IMR-90 (cell line): ENCODE data around the gene GNPTG. TPM values are rescaled to one million over a fixed set of nuclear protein-coding genes. Genes with fewer than 3 reads are reported as not detected.

Source experiments
- ATAC-seq: fragments of 200-7000 bp; cut with Tn5 transposase; 2 replicates; pipeline ENCODE4 v1.9.1; 2020; ENCODE audit warnings: low read depth, mild to moderate bottlenecking, moderate library complexity
- BruUV-seq: library from RNA; stranded (reverse); fragments of 400-500 nt; replicated peaks from 2 replicates; lab custom pipeline; 2021; lab: Mats Ljungman, UMichigan
- CTCF ChIA-PET: fragments of 300-600 bp; formaldehyde crosslinking; extraction: SDS; loops from one replicate; lab custom pipeline; 2021; ENCODE audit warnings: antibody characterized with exemption; lab: Yijun Ruan, JAX
- POLR2A ChIA-PET: fragments of 300-600 bp; sonication (Branson Sonifier 250); formaldehyde crosslinking; loops from one replicate; lab custom pipeline; 2022; ENCODE audit warnings: antibody characterized with exemption; ENCODE audit not compliant: unreplicated experiment; lab: Charles Lee
- DNase-seq: peaks from one replicate; pipeline ENCODE4 v3.0.0; 2013
- H2AFZ ChIP-seq: replicated peaks from 2 replicates; pipeline ENCODE3; 2013; ENCODE audit warnings: low read length, mild to moderate bottlenecking; ENCODE audit not compliant: poor library complexity
- H2AK5ac ChIP-seq: 2 replicates; pipeline ENCODE4 v1.6.1; 2013; ENCODE audit warnings: low read depth, low read length, inconsistent platforms
- H2AK9ac ChIP-seq: replicated peaks from 2 replicates; pipeline ENCODE3; 2013; ENCODE audit warnings: mild to moderate bottlenecking, low read depth, low read length, moderate library complexity; ENCODE audit not compliant: poor library complexity
- H2BK120ac ChIP-seq: 2 replicates; pipeline ENCODE4 v1.6.1; 2013; ENCODE audit warnings: low read depth, low read length, inconsistent platforms
- H2BK15ac ChIP-seq: 3 replicates; pipeline ENCODE4 v1.6.1; 2013; ENCODE audit warnings: low read depth, low read length, inconsistent platforms
- H2BK20ac ChIP-seq: 2 replicates; pipeline ENCODE4 v1.6.1; 2013; ENCODE audit warnings: low read depth, mild to moderate bottlenecking, inconsistent platforms, low read length, moderate library complexity
- H2BK5ac ChIP-seq: 2 replicates; pipeline ENCODE4 v1.6.1; 2013; ENCODE audit warnings: mild to moderate bottlenecking, low read depth, low read length, inconsistent platforms; ENCODE audit not compliant: poor library complexity, severe bottlenecking
- H3K14ac ChIP-seq: replicated peaks from 2 replicates; pipeline ENCODE4 v1.6.1; 2013; ENCODE audit warnings: low read depth, low read length, inconsistent platforms
- H3K18ac ChIP-seq: 2 replicates; pipeline ENCODE4 v1.6.1; 2013; ENCODE audit warnings: low read depth, low read length, control low read depth
- H3K23ac ChIP-seq: 2 replicates; pipeline ENCODE4 v1.6.1; 2013; ENCODE audit warnings: low read depth, low read length, inconsistent platforms
- H3K27ac ChIP-seq: 2 replicates; pipeline ENCODE4 v1.5.1; 2013; ENCODE audit warnings: mild to moderate bottlenecking, control low read depth, low read length; ENCODE audit not compliant: insufficient read depth
- H3K27me3 ChIP-seq: 2 replicates; pipeline ENCODE4 v1.6.1; 2013; ENCODE audit warnings: low read length; ENCODE audit not compliant: control insufficient read depth, insufficient read depth
- H3K36me3 ChIP-seq: 2 replicates; pipeline ENCODE4 v1.6.1; 2013; ENCODE audit warnings: low read length, mixed read lengths; ENCODE audit not compliant: control insufficient read depth, insufficient read depth
- H3K4ac ChIP-seq: 2 replicates; pipeline ENCODE4 v1.6.1; 2013; ENCODE audit warnings: low read depth, low read length, inconsistent platforms
- H3K4me1 ChIP-seq: 2 replicates; pipeline ENCODE4 v1.6.1; 2013; ENCODE audit warnings: low read length, mixed read lengths; ENCODE audit not compliant: control insufficient read depth, insufficient read depth
- H3K4me2 ChIP-seq: 2 replicates; pipeline ENCODE4 v1.6.1; 2013; ENCODE audit warnings: low read depth, mild to moderate bottlenecking, control low read depth, low read length, moderate library complexity
- H3K4me3 ChIP-seq: 2 replicates; pipeline ENCODE4 v1.5.1; 2013; ENCODE audit warnings: low read depth, mild to moderate bottlenecking, control low read depth, low read length, moderate library complexity; ENCODE audit not compliant: insufficient read depth
- H3K56ac ChIP-seq: 2 replicates; pipeline ENCODE4 v1.6.1; 2013; ENCODE audit warnings: low read length, inconsistent platforms; ENCODE audit not compliant: insufficient read depth; ENCODE audit errors: extremely low read depth
- H3K79me1 ChIP-seq, 2 experiments: 2 replicates each; pipeline ENCODE4 v1.6.1; 2013; ENCODE audit warnings: low read length in 2 of 2, inconsistent platforms in 1 of 2, low read depth in 1 of 2
- H3K9ac ChIP-seq: 2 replicates; pipeline ENCODE4 v1.6.1; 2013; ENCODE audit warnings: low read depth, low read length, control low read depth
- H3K9me1 ChIP-seq: 2 replicates; pipeline ENCODE4 v1.6.1; 2013; ENCODE audit warnings: low read length, inconsistent platforms; ENCODE audit not compliant: insufficient read depth
- H3K9me3 ChIP-seq: 2 replicates; pipeline ENCODE4 v1.6.1; 2013; ENCODE audit warnings: low read length; ENCODE audit not compliant: control insufficient read depth, insufficient read depth
- H4K20me1 ChIP-seq: 2 replicates; pipeline ENCODE4 v1.6.1; 2013; ENCODE audit warnings: low read length, inconsistent platforms; ENCODE audit not compliant: insufficient read depth
- H4K5ac ChIP-seq: 2 replicates; pipeline ENCODE4 v1.6.1; 2013; ENCODE audit warnings: mild to moderate bottlenecking, low read depth, low read length, control low read depth
- H4K8ac ChIP-seq, 2 experiments: 2 replicates each; pipeline ENCODE4 v1.6.1; 2013; ENCODE audit warnings: low read depth in 2 of 2, low read length in 2 of 2, control low read depth in 1 of 2, inconsistent platforms in 1 of 2
- H4K91ac ChIP-seq: 2 replicates; pipeline ENCODE4 v1.6.1; 2013; ENCODE audit warnings: low read depth, low read length, inconsistent platforms; ENCODE audit not compliant: insufficient read depth
- MAZ ChIP-seq: IDR thresholded peaks from 2 replicates; pipeline ENCODE4 v1.6.1; 2012; ENCODE audit warnings: low read depth, mild to moderate bottlenecking, low read length, improper control_type of control experiment, moderate library complexity, borderline replicate concordance
- RCOR1 ChIP-seq: IDR thresholded peaks from 2 replicates; pipeline ENCODE4 v1.6.1; 2012; ENCODE audit warnings: mild to moderate bottlenecking, low read length, improper control_type of control experiment; ENCODE audit not compliant: insufficient replicate concordance
- SMC3 ChIP-seq: fragments of 150-350 bp; IDR thresholded peaks from 2 replicates; pipeline ENCODE4 v1.6.1; 2016; ENCODE audit warnings: low read depth, mild to moderate bottlenecking, antibody characterized with exemption, low read length, moderate library complexity
- USF2 ChIP-seq: fragments of 150-350 bp; IDR thresholded peaks from 2 replicates; pipeline ENCODE4 v1.6.1; 2017; ENCODE audit warnings: mild to moderate bottlenecking, antibody characterized with exemption, low read length, low read depth
- WGBS, 2 experiments: methylation state at CpG; one replicate each; pipeline versions ENCODE4 v1.1.5 to v1.1.7; 2013; ENCODE audit warnings: missing lambda C conversion rate in 2 of 2; ENCODE audit not compliant: insufficient read length in 1 of 2; ENCODE audit errors: extremely low coverage in 2 of 2; 5-methylcytosine and 5-hydroxymethylcytosine counted together
- dilution Hi-C: fragments of 300-500 bp; cut with HindIII; formaldehyde crosslinking; loops from one replicate; pipeline ENCODE4 v1.14.3; 2018; ENCODE audit warnings: low sequenced_read_pairs; ENCODE audit not compliant: unreplicated experiment
- in situ Hi-C: fragments of 300-500 bp; cut with MboI; formaldehyde crosslinking; loops from 3 replicates; pipeline ENCODE4 v1.14.3; 2019; ENCODE audit warnings: low sequenced_read_pairs, inconsistent platforms, mixed read lengths
- intact Hi-C: fragments of 100-400 bp; cut with micrococcal nuclease; formaldehyde crosslinking; loops from 2 replicates; pipeline ENCODE4 v1.10.0; 2022
- polyA plus RNA-seq, 3 experiments: library from polyadenylated mRNA; depleted of rRNA; stranded (reverse); fragments of >200 nt; gene quantifications; 2 replicates each; pipeline ENCODE4 v1.2.3, GENCODE V29; 2012; ENCODE audit warnings: low replicate concordance in 1 of 3
- total RNA-seq: library from RNA; depleted of rRNA; stranded (reverse); fragments of >200 nt; gene quantifications from 2 replicates; pipeline ENCODE4 v1.2.3, GENCODE V29; 2012
- TF ChIP-seq, protein P1 (sequence below): fragments of 150-350 bp; IDR thresholded peaks from 2 replicates; pipeline ENCODE4 v1.6.1; 2016; ENCODE audit warnings: low read depth, mild to moderate bottlenecking, low read length, moderate library complexity, borderline replicate concordance

GNPTG gene
- total and polyA plus RNA-seq, 2 of the 4 experiments (the other 2 are of a cell fraction) = 14.9 to 70.8 TPM

DNA sequence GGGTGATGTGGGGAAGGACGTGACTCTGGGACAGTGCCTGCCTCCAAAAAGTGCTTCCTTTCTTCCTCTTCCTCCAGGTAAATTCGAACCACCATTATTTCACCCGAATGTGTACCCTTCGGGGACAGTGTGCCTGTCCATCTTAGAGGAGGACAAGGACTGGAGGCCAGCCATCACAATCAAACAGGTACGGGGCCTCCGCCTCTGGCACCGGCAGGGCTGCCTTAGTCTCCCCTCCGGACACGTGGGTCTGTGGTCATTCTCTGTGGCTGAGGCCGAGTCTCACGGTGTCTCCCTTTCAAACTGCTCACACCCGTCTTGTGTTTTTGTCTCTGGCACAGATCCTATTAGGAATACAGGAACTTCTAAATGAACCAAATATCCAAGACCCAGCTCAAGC, 31.6 kb upstream of the GNPTG start:
- Histone ChIP-seq H3K56ac (no peak overlapping the region), H3K14ac (no peak overlapping the region), H3K27me3 (no peaks in the 10 kb centered on the region), H2BK15ac (no peak overlapping the region), H3K36me3 (peaks cover 83% of the 10 kb centered on the region), H2AK9ac (no peak overlapping the region), H4K8ac (no peak overlapping the region), H3K9ac (no peak overlapping the region), H3K9me1 (peaks cover 6% of the 10 kb centered on the region; the same call in 1 of the 2 replicates), H3K4ac (no peak overlapping the region), H3K79me1 (peaks cover 10 to 57% of the 10 kb centered on the region in 2 experiments), H2AFZ (no peak overlapping the region), H3K4me1 (no peaks in the 10 kb centered on the region), H4K91ac (no peak overlapping the region), H3K18ac (no peak overlapping the region), H2BK5ac (no peak overlapping the region), H2BK120ac (no peak overlapping the region), H2AK5ac (no peak overlapping the region), H4K20me1 (peaks cover 69% of the 10 kb centered on the region), H3K4me3 (no peak overlapping the region), H3K4me2 (no peak overlapping the region), H3K23ac (no peak overlapping the region), H4K5ac (no peak overlapping the region), H3K9me3 (no peaks in the 10 kb centered on the region), H2BK20ac (no peak overlapping the region), H3K27ac (no peak overlapping the region)
- 100% methylated on average over 2 of the region's 12 CpGs; no CpG with 5 or more reads in 1 of the 2 experiments for WGBS, 2 experiments
- ChIA-PET CTCF (no interaction called here), POLR2A (no interaction called here)
- in situ Hi-C loops = no loop called here
- ATAC-seq (no peak), DNase-seq (no peak)
- dilution Hi-C loops = no loop called here
- no TSS peak for BruUV-seq
- intact Hi-C loops = no loop called here
- TF ChIP-seq USF2 (no peak), RCOR1 (no peak), SMC3 (no peak), MAZ (no peak)
- TF ChIP-seq, protein P1, sequence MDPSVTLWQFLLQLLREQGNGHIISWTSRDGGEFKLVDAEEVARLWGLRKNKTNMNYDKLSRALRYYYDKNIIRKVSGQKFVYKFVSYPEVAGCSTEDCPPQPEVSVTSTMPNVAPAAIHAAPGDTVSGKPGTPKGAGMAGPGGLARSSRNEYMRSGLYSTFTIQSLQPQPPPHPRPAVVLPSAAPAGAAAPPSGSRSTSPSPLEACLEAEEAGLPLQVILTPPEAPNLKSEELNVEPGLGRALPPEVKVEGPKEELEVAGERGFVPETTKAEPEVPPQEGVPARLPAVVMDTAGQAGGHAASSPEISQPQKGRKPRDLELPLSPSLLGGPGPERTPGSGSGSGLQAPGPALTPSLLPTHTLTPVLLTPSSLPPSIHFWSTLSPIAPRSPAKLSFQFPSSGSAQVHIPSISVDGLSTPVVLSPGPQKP = no peak
